Stimulated activated naive B cell treated with anti-CD40 and anti-IgM and Interleukin-4, amounts not matched to agents 10 μg/mL and 1 μg/mL and 100 μg/mL, for 72 hours (primary cell): ENCODE results near the gene CACHD1.

Source experiments
- ATAC-seq, 2 donors: fragments of 150-1000 bp; cut with Tn5 transposase; replicated peaks; 2 replicates each; pipeline ENCODE4 v1.10.0; 2021; ENCODE audit warnings: moderate library complexity in 1 of 2
- DNase-seq: peaks from one replicate; pipeline ENCODE4 v3.0.0; 2021
- H3K27ac Mint-ChIP-seq: one replicate; pipeline ENCODE4 v1.8.0; 2022; ENCODE audit warnings: mild to moderate bottlenecking, mixed read lengths
- H3K27me3 Mint-ChIP-seq, 2 donors: one replicate each; pipeline ENCODE4 v1.8.0; 2022; ENCODE audit warnings: mixed read lengths in 2 of 2
- H3K36me3 Mint-ChIP-seq, 2 donors: one replicate each; pipeline ENCODE4 v1.8.0; 2022; ENCODE audit warnings: mixed read lengths in 2 of 2, mild to moderate bottlenecking in 1 of 2
- H3K4me1 Mint-ChIP-seq, 2 donors: one replicate each; pipeline ENCODE4 v1.8.0; 2022; ENCODE audit warnings: mixed read lengths in 2 of 2, mild to moderate bottlenecking in 1 of 2
- H3K4me3 Mint-ChIP-seq, 2 donors: one replicate each; pipeline ENCODE4 v1.8.0; 2022; ENCODE audit warnings: mild to moderate bottlenecking in 2 of 2, mixed read lengths in 2 of 2, moderate library complexity in 1 of 2
- H3K9me3 Mint-ChIP-seq, 2 donors: one replicate each; pipeline ENCODE4 v1.8.0; 2022; ENCODE audit warnings: mixed read lengths in 2 of 2, mild to moderate bottlenecking in 1 of 2

Gene CACHD1

DNA sequence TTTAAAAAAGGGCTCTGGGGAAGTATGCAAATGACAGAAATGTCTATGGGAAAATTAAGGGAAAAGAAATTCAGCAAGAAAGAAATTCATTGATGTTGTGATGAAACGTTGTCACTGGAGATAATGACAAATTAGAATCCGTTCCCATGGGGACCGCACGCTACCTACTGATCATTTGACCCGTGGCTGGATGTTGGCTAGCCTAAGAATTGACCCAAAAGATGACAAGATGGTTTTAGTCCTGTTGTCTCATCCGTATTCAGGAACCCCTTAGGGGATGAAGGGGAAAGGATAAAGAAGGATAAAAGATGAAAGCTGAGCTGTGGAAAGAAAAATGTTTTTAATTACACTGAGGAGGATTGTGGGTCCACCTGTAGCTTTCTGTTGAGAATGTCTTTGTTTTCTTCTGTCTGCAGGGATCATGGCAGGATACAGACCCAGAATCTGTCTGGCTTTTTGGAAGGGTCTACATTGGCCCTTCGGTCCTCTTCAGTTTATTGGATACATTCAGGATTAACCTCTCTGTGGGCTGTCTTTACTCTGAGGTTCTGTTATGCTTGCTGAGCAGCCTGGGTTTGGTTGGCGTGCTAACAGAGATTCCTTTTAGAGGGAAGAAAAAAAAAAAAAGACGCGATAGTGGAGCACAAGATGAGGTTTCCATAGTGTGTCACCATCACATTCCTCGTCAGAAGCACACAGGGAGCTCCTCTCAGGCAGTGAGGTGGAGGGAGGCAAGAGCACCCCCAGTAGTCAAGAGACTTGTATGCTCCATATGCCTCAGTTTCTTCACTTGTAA, 106.2 kb downstream of the CACHD1 start:
- no peak for DNase-seq
- no peaks in the 10 kb centered on the region for H3K27me3 Mint-ChIP-seq
- no peak for ATAC-seq
- H3K4me3 Mint-ChIP-seq: no peak overlapping the region
- no peak overlapping the region for H3K27ac Mint-ChIP-seq
- H3K4me1 Mint-ChIP-seq: no peaks in the 10 kb centered on the region
- H3K36me3 Mint-ChIP-seq: no peaks in the 10 kb centered on the region
- no peaks in the 10 kb centered on the region for H3K9me3 Mint-ChIP-seq

- Mint-ChIP-seq H3K9me3 (no peaks in the 10 kb centered on the region), H3K27ac (no peak overlapping the region), H3K36me3 (no peaks in the 10 kb centered on the region), H3K27me3 (no peaks in the 10 kb centered on the region), H3K4me1 (no peaks in the 10 kb centered on the region), H3K4me3 (no peak overlapping the region)
- DNase-seq (no peak), ATAC-seq (no peak)
Measured at GRCh38 chr1:64578270-64578973, 108.5 kb downstream of the CACHD1 start.

DNA sequence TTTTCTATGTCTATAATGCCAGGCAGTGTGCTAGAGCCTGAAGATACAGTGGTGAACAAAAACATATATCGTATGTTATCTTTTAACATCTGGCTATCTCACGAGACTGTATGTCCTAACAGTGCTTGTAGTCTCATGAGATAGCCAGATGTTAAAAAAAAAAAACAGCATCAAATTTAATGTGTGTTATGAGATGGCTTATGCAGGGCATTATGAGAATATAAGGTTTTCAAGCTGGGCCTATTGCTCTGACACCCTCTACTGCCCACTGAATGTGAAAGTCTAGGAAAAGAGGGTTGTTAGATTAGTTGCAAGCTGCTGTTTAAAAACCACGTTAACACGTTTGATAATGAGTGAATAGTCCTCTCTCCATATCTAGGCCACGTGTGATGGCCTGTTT, 109.8 kb downstream of the CACHD1 start:
- H3K27ac Mint-ChIP-seq: no peak overlapping the region
- H3K36me3 Mint-ChIP-seq: no peaks in the 10 kb centered on the region
- H3K9me3 Mint-ChIP-seq: no peaks in the 10 kb centered on the region
- H3K4me3 Mint-ChIP-seq: no peak overlapping the region
- DNase-seq (no peak), ATAC-seq (no peak)
- H3K27me3 Mint-ChIP-seq: no peaks in the 10 kb centered on the region
- no peaks in the 10 kb centered on the region for H3K4me1 Mint-ChIP-seq

GRCh38 chr1:64581135-64581842, 111.4 kb downstream of the CACHD1 start:
- Mint-ChIP-seq H3K9me3 (no peaks in the 10 kb centered on the region), H3K27me3 (no peaks in the 10 kb centered on the region), H3K27ac (no peak overlapping the region), H3K4me1 (no peaks in the 10 kb centered on the region), H3K4me3 (no peak overlapping the region), H3K36me3 (no peaks in the 10 kb centered on the region)
- ATAC-seq (no peak), DNase-seq (no peak)

DNA sequence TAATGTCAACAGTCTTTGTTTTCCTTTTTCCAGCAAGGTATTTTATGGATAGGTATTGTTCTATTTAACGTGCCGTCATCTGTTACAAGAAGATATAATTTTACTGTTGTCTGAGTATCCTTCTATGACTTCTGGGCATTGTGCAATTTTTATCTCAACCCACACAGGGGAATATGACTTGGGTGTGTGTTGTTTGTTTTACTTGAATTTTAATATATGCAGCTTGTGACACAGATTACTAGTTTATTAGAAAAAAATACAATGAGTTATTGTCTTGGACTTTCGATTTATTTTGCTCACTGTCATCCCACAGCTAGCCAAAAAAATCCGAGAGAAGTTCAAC, 111.9 kb downstream of the CACHD1 start:
- H3K9me3 Mint-ChIP-seq: no peaks in the 10 kb centered on the region

GRCh38 chr1:64584479-64584878, 114.5 kb downstream of the CACHD1 start:
- Mint-ChIP-seq H3K4me1 (no peaks in the 10 kb centered on the region), H3K4me3 (no peak overlapping the region), H3K9me3 (no peaks in the 10 kb centered on the region), H3K36me3 (no peaks in the 10 kb centered on the region), H3K27me3 (no peaks in the 10 kb centered on the region), H3K27ac (no peak overlapping the region)
- no peak for DNase-seq
- no peak for ATAC-seq

More for the DNA sequence above, 111.9 kb downstream of the CACHD1 start:
- no peak for ATAC-seq
- Mint-ChIP-seq H3K36me3 (no peaks in the 10 kb centered on the region), H3K4me1 (no peaks in the 10 kb centered on the region), H3K27ac (no peak overlapping the region), H3K27me3 (no peaks in the 10 kb centered on the region), H3K4me3 (no peak overlapping the region)
- no peak for DNase-seq

DNA sequence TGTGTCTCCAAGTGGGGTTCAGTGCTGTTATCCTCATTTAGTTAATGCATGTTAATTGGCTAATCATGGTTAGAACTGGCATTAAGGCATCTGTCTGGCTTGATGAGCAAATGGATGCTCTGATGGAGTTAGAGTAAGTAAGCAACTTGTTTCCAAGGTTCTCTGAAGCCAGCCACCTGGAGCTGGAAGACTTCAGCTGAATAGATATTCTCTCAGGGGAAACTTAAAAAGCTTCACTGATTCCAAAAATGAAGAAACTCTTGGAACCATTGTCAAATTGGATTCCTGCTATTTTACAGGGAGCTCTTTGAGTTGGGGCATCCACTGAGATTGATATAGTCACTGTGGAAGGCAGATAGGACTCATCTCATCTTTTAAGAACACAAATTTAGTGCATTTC, 118.9 kb downstream of the CACHD1 start:
- ATAC-seq (no peak), DNase-seq (no peak)
- Mint-ChIP-seq H3K36me3 (no peaks in the 10 kb centered on the region), H3K9me3 (no peaks in the 10 kb centered on the region), H3K27ac (no peak overlapping the region), H3K27me3 (no peaks in the 10 kb centered on the region), H3K4me3 (no peak overlapping the region), H3K4me1 (no peaks in the 10 kb centered on the region)

DNA sequence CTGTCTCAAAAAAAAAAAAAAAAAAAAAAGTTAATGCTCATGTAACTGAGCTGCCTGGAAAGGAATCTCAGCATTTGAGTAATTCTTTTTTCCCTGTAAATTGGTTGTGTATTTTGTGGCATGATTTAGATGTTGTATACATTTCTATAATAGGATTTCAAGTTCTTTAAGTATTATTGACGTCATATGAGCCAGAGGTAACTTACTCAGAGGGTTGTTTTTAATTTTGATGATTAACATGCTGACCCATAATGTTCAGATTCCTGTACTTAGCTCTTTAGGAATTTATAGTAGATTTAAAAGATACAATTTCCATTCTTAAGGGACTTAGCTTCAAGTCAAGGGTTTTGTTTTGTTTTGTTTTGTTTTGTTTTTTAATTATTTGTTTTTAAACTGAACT, 120.4 kb downstream of the CACHD1 start:
- ATAC-seq (no peak), DNase-seq (no peak)
- H3K4me1 Mint-ChIP-seq: no peaks in the 10 kb centered on the region
- H3K4me3 Mint-ChIP-seq: no peak overlapping the region
- H3K27me3 Mint-ChIP-seq: no peaks in the 10 kb centered on the region
- H3K9me3 Mint-ChIP-seq: no peaks in the 10 kb centered on the region
- no peak overlapping the region for H3K27ac Mint-ChIP-seq
- no peaks in the 10 kb centered on the region for H3K36me3 Mint-ChIP-seq

- no peaks in the 10 kb centered on the region for H3K4me1 Mint-ChIP-seq
Measured at GRCh38 chr1:64594446-64594845, 124.5 kb downstream of the CACHD1 start.

DNA sequence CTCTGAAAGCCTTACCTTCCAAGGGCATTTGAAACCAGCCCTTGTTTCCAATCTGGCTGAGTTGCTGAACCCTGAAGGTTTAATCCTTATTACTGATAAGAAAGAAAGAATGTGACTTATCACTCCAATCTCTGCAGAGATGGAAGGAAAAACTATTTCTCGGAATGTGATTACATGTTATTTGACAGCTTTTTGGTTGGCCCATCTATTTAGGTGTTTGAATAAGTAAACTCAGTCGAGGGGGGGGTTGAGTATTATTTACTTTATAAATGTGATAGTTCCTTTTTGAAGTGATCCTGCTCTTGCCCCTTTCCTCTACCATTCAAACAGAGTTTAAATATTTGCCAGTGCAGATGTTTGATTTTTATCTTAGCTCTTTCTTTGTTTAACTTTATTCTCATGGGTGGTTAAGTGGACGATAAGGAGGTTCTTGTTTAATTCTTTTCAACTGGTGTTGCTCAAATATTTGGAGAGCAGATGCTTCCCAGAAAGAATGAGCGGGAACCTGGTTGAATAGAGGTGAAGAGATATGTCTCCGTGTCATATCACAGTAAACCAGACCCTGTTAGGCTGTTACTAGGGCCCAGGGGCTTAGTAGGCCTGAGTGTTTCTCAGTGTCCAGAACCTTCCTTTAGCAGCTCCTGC, 126.1 kb downstream of the CACHD1 start:
- DNase-seq (no peak), ATAC-seq (no peak)
- H3K9me3 Mint-ChIP-seq: no peaks in the 10 kb centered on the region
- no peak overlapping the region for H3K27ac Mint-ChIP-seq
- no peaks in the 10 kb centered on the region for H3K36me3 Mint-ChIP-seq
- H3K27me3 Mint-ChIP-seq: no peaks in the 10 kb centered on the region
- H3K4me1 Mint-ChIP-seq: no peaks in the 10 kb centered on the region
- H3K4me3 Mint-ChIP-seq: no peak overlapping the region

More at GRCh38 chr1:64594446-64594845, 124.5 kb downstream of the CACHD1 start:
- no peaks in the 10 kb centered on the region for H3K9me3 Mint-ChIP-seq
- no peaks in the 10 kb centered on the region for H3K27me3 Mint-ChIP-seq
- ATAC-seq (no peak), DNase-seq (no peak)
- H3K27ac Mint-ChIP-seq: no peak overlapping the region
- H3K36me3 Mint-ChIP-seq: no peaks in the 10 kb centered on the region
- H3K4me3 Mint-ChIP-seq: no peak overlapping the region

DNA sequence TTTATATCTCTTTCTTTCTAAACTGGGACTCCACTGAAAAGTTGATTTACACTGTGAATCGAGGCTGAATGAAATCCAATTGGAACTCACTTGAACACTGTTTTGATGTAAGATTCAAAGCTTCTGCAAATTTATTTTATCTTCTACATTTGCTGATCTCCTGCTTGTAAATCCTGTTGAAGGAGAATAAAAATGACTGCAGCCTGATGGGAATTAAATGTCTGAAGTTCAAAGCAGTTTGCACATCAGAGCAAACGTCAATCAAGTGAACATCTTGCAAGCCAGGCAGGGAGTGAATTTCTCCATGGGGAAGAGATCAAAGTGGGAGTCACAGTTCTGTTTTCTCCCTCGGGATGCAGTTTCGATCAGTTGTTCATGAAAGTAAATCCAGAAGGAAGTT, 127.2 kb downstream of the CACHD1 start:
- Mint-ChIP-seq H3K9me3 (no peaks in the 10 kb centered on the region), H3K36me3 (no peaks in the 10 kb centered on the region), H3K4me1 (no peaks in the 10 kb centered on the region), H3K27ac (no peak overlapping the region), H3K4me3 (no peak overlapping the region), H3K27me3 (no peaks in the 10 kb centered on the region)
- DNase-seq (no peak), ATAC-seq (no peak)

- Mint-ChIP-seq H3K4me3 (no peak overlapping the region), H3K36me3 (no peaks in the 10 kb centered on the region), H3K27ac (no peak overlapping the region), H3K9me3 (no peaks in the 10 kb centered on the region), H3K27me3 (no peaks in the 10 kb centered on the region), H3K4me1 (no peaks in the 10 kb centered on the region)
- DNase-seq (no peak), ATAC-seq (no peak)
Measured at GRCh38 chr1:64598100-64598571, 128.2 kb downstream of the CACHD1 start.

DNA sequence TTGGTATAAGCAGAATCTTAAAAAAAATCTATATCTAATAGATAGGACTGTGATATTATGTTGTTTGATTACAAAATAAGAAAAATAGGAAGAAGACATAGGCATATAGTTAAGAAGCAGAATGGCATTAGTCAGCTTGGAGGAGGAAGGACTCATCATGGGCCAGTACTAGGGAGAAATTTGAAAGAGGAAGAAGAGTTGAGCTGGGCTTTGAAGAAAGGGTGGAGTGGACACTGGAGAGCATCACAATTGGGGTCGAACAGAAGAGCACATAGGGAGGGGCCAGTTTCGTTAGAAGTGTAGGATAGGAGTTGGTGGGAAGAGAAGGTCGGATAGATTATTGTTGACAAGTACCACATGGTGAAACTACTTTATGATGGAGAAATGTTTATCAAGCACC, 129.3 kb downstream of the CACHD1 start:
- no peak for ATAC-seq
- H3K27me3 Mint-ChIP-seq: no peaks in the 10 kb centered on the region
- H3K4me3 Mint-ChIP-seq: no peak overlapping the region
- no peaks in the 10 kb centered on the region for H3K9me3 Mint-ChIP-seq
- no peaks in the 10 kb centered on the region for H3K4me1 Mint-ChIP-seq
- DNase-seq: no peak
- H3K27ac Mint-ChIP-seq: no peak overlapping the region
- no peaks in the 10 kb centered on the region for H3K36me3 Mint-ChIP-seq

GRCh38 chr1:64601207-64601606, 131.3 kb downstream of the CACHD1 start:
- DNase-seq (no peak), ATAC-seq (no peak)
- no peaks in the 10 kb centered on the region for H3K9me3 Mint-ChIP-seq

More at GRCh38 chr1:64601207-64601606, 131.3 kb downstream of the CACHD1 start:
- Mint-ChIP-seq H3K27me3 (no peaks in the 10 kb centered on the region), H3K27ac (no peak overlapping the region), H3K4me3 (no peak overlapping the region), H3K4me1 (no peaks in the 10 kb centered on the region), H3K36me3 (no peaks in the 10 kb centered on the region)
